Right lobe of liver (tissue), 6 donors: ENCODE measurements around the gene CX3CL1. TPM values are rescaled to one million over a fixed set of nuclear protein-coding genes. Genes with fewer than 3 reads are reported as not detected.

Experiments used
- ATAC-seq, 4 donors: fragments of 200-7000 bp; cut with Tn5 transposase; one replicate each; pipeline ENCODE4 v1.9.1; 2020; ENCODE audit warnings: mild to moderate bottlenecking in 4 of 4, moderate library complexity in 4 of 4
- DNase-seq, 3 donors: peaks; one replicate each; pipeline ENCODE4 v3.0.0-alpha.2; 2020
- H3K27ac ChIP-seq, 3 donors: fragments of 200-600 bp; one replicate each; pipeline ENCODE4 v1.8.0; 2022
- H3K27me3 ChIP-seq, 2 donors: fragments of 200-600 bp; one replicate each; pipeline ENCODE4 v1.8.0; 2022
- H3K36me3 ChIP-seq, 4 donors: fragments of 200-600 bp; sonication (generic) in 1 of 4; one replicate each; pipeline versions ENCODE4 v1.5.1 to v1.8.0; 2017 to 2022; ENCODE audit warnings: control low read depth in 1 of 4
- H3K4me1 ChIP-seq, 4 donors: fragments of 200-600 bp; sonication (generic) in 1 of 4; one replicate each; pipeline versions ENCODE4 v1.5.1 to v1.8.0; 2017 to 2022; ENCODE audit warnings: control low read depth in 1 of 4
- H3K4me3 ChIP-seq, 3 donors: fragments of 200-600 bp; one replicate each; pipeline ENCODE4 v1.8.0; 2022
- H3K9me3 ChIP-seq, 4 donors: fragments of 200-600 bp; sonication (generic) in 1 of 4; one replicate each; pipeline versions ENCODE4 v1.5.1 to v1.8.0; 2017 to 2022; ENCODE audit warnings: control low read depth in 1 of 4
- POLR2A ChIP-seq: fragments of 450-650 bp; IDR thresholded peaks from one replicate; pipeline ENCODE4 v1.6.1; 2017; ENCODE audit warnings: antibody characterized with exemption, mild to moderate bottlenecking
- WGBS: methylation state at CpG from one replicate; pipeline ENCODE4 v1.1.6; 2018; ENCODE audit warnings: low coverage, low lambda C conversion rate; ENCODE audit not compliant: insufficient coverage; ENCODE audit errors: missing lambda C conversion rate; 5-methylcytosine and 5-hydroxymethylcytosine counted together
- intact Hi-C, 2 donors: fragments of 100-400 bp; cut with DNase I; formaldehyde crosslinking; loops; one replicate each; pipeline versions ENCODE4 v1.11.2 to v1.14.1; 2022
- total RNA-seq, 6 experiments: library from RNA; depleted of rRNA in 2 of 6; stranded (reverse); fragments of >200 nt in 2 of 6; fragmentation: NEBNext Ultra II Directional in 3 of 6; extraction: Animal tissue kit (Norgen Biotek cat#: 25700) in 3 of 6; gene quantifications; one replicate each; pipeline versions ENCODE4 v1.1.0 to v1.2.4, GENCODE V29; 2016 to 2023
- TF ChIP-seq, protein P1 (sequence below), 4 donors: fragments of 200-600 bp in 3 of 4; fragments of 450-650 bp in 1 of 4; IDR thresholded peaks; one replicate each; pipeline versions ENCODE4 v1.5.1 to v1.8.0; 2016 to 2022; ENCODE audit warnings: antibody characterized with exemption in 4 of 4, mild to moderate bottlenecking in 2 of 4
- donor health status: DM: no; HTN: yes; CAD: no.
- donor health status: DM: no; HTN: no; CAD: no.
- donor health status: DM: no; HTN: no; CAD: no.
- donor health status: DM: no; HTN: yes; CAD: no.
- donor health status: DM: no; HTN: yes; CAD: no.

CX3CL1 gene
- total RNA-seq, 6 experiments from 2014 or later, result 3.3 to 20.5 (median 9.8) TPM

DNA sequence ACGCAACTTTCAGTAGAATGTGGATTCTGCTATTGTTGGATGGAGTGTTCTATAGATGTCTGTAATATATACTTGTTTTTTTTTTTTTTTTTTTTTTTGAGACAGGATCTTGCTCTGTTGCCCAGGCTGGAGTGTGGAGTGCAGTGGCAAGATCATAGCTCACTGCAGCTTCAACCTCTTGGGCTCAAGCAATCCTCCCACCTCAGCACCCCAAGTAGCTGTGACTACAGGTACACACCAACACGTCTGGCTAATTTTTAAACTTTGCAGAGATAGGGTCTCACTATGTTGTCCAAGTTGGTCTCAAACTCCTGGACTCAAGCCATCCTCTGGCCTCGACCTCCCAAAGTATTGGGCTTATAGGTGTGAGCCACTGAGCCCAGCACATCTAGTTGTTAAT, 40.9 kb upstream of the CX3CL1 start:
- H3K4me3 ChIP-seq, result no peak overlapping the region
- no peaks in the 10 kb centered on the region for H3K4me1 ChIP-seq
- H3K9me3 ChIP-seq, result no peaks in the 10 kb centered on the region
- H3K27me3 ChIP-seq, result no peaks in the 10 kb centered on the region
- H3K27ac ChIP-seq, result no peak overlapping the region
- 69% methylated on average over 3 of the region's 3 CpGs for WGBS
- TF ChIP-seq POLR2A, result no peak
- TF ChIP-seq, protein P1, sequence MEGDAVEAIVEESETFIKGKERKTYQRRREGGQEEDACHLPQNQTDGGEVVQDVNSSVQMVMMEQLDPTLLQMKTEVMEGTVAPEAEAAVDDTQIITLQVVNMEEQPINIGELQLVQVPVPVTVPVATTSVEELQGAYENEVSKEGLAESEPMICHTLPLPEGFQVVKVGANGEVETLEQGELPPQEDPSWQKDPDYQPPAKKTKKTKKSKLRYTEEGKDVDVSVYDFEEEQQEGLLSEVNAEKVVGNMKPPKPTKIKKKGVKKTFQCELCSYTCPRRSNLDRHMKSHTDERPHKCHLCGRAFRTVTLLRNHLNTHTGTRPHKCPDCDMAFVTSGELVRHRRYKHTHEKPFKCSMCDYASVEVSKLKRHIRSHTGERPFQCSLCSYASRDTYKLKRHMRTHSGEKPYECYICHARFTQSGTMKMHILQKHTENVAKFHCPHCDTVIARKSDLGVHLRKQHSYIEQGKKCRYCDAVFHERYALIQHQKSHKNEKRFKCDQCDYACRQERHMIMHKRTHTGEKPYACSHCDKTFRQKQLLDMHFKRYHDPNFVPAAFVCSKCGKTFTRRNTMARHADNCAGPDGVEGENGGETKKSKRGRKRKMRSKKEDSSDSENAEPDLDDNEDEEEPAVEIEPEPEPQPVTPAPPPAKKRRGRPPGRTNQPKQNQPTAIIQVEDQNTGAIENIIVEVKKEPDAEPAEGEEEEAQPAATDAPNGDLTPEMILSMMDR (IDR thresholded peaks at IDR 0.05), result no peak
- ATAC-seq, result no peak
- no peak for DNase-seq
- no peaks in the 10 kb centered on the region for H3K36me3 ChIP-seq
- intact Hi-C loops, result no loop called here

DNA sequence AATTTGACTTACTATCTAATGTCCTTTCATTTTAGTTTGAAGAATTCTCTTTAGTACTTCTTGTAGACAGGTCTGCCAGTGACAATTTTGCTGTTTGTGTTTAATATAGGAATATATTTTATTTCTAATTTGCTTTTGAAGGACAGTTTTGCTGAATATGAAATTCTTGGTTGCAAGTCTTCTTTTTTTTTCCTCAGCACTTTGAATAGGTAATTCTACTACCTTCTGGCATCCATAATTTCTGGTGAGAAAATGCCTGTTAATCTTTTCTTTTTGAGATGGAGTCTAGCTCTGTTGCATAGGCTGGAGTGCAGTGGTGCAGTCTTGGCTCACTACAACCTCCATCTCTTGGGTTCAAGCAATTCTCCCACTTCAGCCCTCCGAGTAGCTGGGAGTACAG, 38.9 kb upstream of the CX3CL1 start:
- DNase-seq (no peak), ATAC-seq (no peak)
- Histone ChIP-seq H3K9me3 (no peaks in the 10 kb centered on the region), H3K36me3 (no peaks in the 10 kb centered on the region), H3K4me3 (no peak overlapping the region), H3K27me3 (no peaks in the 10 kb centered on the region), H3K4me1 (no peaks in the 10 kb centered on the region), H3K27ac (no peak overlapping the region)
- intact Hi-C loops, result no loop called here
- WGBS, result no CpG with 5 or more reads among the region's 1 CpG
- TF ChIP-seq, protein P1 (IDR thresholded peaks at IDR 0.05), result no peak
- no peak for TF ChIP-seq POLR2A

DNA sequence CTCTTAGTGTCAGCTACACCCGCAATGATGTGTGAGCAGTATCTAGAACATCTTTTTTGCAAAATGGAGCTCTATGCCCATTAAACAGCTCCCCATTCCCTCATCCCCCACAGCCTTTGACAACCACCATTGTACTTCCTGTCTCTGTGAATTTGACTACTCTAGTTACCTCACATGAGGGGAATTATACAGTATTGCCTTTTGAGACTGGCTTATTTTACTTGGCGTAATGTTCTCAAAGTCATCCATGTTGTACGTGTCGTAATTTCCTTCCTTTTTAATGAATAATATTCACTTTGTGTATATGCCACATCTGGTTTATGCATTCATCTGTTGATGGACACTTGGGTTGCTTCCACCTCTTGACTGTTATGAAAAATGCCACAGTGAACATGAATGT, 36.9 kb upstream of the CX3CL1 start:
- Histone ChIP-seq H3K9me3 (no peaks in the 10 kb centered on the region), H3K4me1 (no peaks in the 10 kb centered on the region), H3K27me3 (no peaks in the 10 kb centered on the region), H3K36me3 (no peaks in the 10 kb centered on the region), H3K4me3 (no peak overlapping the region), H3K27ac (no peak overlapping the region)
- 78% methylated on average over 4 of the region's 4 CpGs for WGBS
- ATAC-seq, result no peak
- intact Hi-C loops, result no loop called here
- TF ChIP-seq, protein P1 (IDR thresholded peaks at IDR 0.05), result no peak
- TF ChIP-seq POLR2A, result no peak
- DNase-seq, result no peak

DNA sequence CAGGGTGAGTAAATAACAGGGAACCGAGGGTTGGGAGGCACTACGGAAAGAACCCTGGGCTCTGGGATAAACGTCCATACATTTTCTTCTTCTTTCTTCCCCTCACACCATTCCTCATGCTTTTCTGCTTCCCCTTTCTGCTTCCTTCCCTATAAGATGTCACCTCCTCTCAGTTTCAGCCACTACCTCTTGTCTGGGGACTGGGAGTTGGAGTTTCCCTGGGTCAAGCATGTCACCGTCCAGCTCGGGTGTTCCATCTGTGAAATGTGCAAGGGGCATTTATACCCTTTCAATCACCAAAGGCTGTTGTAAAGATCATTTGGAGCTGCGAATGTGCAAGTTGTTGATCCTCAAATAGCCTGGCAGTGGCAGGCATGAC, 31.2 kb upstream of the CX3CL1 start:
- Histone ChIP-seq H3K9me3 (no peaks in the 10 kb centered on the region), H3K36me3 (no peaks in the 10 kb centered on the region), H3K27ac (no peak overlapping the region), H3K27me3 (no peaks in the 10 kb centered on the region), H3K4me1 (no peaks in the 10 kb centered on the region), H3K4me3 (no peak overlapping the region)
- intact Hi-C loops, result no loop called here
- WGBS, result 75% methylated on average over 5 of the region's 6 CpGs
- ATAC-seq (peak in 1 of 4 donors; percentile 45), DNase-seq (no peak)
- TF ChIP-seq, protein P1 (IDR thresholded peaks at IDR 0.05), result no peak
- TF ChIP-seq POLR2A, result no peak
